Trophoblast cell (in vitro differentiated cells and primary cell): ENCODE measurements around the gene CNST.
"Not testable (repeated sequence)": the region's sequence is repeated elsewhere in the genome, so short reads cannot be mapped to it uniquely, and the experiment has no call there.

Experiments
- DNase-seq, 2 donors: peaks; one replicate each; pipeline ENCODE4 v3.0.0-alpha.2; 2016
- H2AFZ ChIP-seq: 2 replicates; pipeline ENCODE4 v1.6.1; 2013; ENCODE audit warnings: low read length, moderate library complexity, mild to moderate bottlenecking; ENCODE audit not compliant: insufficient read depth, poor library complexity
- H2AK5ac ChIP-seq: 2 replicates; pipeline ENCODE4 v1.6.1; 2013; ENCODE audit warnings: mild to moderate bottlenecking, low read length
- H2BK120ac ChIP-seq: 2 replicates; pipeline ENCODE4 v1.6.1; 2013; ENCODE audit warnings: low read length, mild to moderate bottlenecking, moderate library complexity; ENCODE audit not compliant: insufficient read depth, poor library complexity
- H2BK12ac ChIP-seq: 2 replicates; pipeline ENCODE4 v1.6.1; 2013; ENCODE audit warnings: mild to moderate bottlenecking, low read length, moderate library complexity
- H2BK5ac ChIP-seq: 2 replicates; pipeline ENCODE4 v1.6.1; 2013; ENCODE audit warnings: low read length, low read depth, moderate library complexity, mild to moderate bottlenecking; ENCODE audit not compliant: poor library complexity
- H3K14ac ChIP-seq: 2 replicates; pipeline ENCODE4 v1.6.1; 2013; ENCODE audit warnings: mild to moderate bottlenecking, low read length
- H3K18ac ChIP-seq: 2 replicates; pipeline ENCODE4 v1.6.1; 2013; ENCODE audit warnings: mild to moderate bottlenecking, low read length
- H3K23ac ChIP-seq: 2 replicates; pipeline ENCODE4 v1.6.1; 2013; ENCODE audit warnings: low read length
- H3K27ac ChIP-seq: 2 replicates; pipeline ENCODE4 v1.5.1; 2013; ENCODE audit warnings: low read depth, mild to moderate bottlenecking, inconsistent platforms, low read length, moderate library complexity
- H3K27me3 ChIP-seq: 2 replicates; pipeline ENCODE4 v1.6.1; 2013; ENCODE audit warnings: inconsistent platforms, mild to moderate bottlenecking, low read length, moderate library complexity; ENCODE audit not compliant: insufficient read depth
- H3K36me3 ChIP-seq, 2 experiments: 1 replicate in 1 of 2; 2 replicates in 1 of 2; pipeline ENCODE4 v1.6.1; 2013; ENCODE audit warnings: low read length in 2 of 2, mild to moderate bottlenecking in 2 of 2, moderate library complexity in 1 of 2; ENCODE audit not compliant: insufficient read depth in 2 of 2, control insufficient read depth in 1 of 2
- H3K4ac ChIP-seq: 2 replicates; pipeline ENCODE4 v1.6.1; 2013; ENCODE audit warnings: low read depth, mild to moderate bottlenecking, low read length, moderate library complexity
- H3K4me1 ChIP-seq, 2 experiments: 1 replicate in 1 of 2; 2 replicates in 1 of 2; pipeline ENCODE4 v1.6.1; 2013; ENCODE audit warnings: low read length in 2 of 2, mild to moderate bottlenecking in 2 of 2, moderate library complexity in 1 of 2; ENCODE audit not compliant: insufficient read depth in 2 of 2, control insufficient read depth in 1 of 2
- H3K4me2 ChIP-seq: 2 replicates; pipeline ENCODE4 v1.6.1; 2013; ENCODE audit warnings: inconsistent platforms, mild to moderate bottlenecking, low read length, moderate library complexity
- H3K4me3 ChIP-seq: 2 replicates; pipeline ENCODE4 v1.5.1; 2013; ENCODE audit warnings: mild to moderate bottlenecking, low read depth, low read length, inconsistent platforms
- H3K79me1 ChIP-seq: one replicate; pipeline ENCODE4 v1.6.1; 2013; ENCODE audit warnings: low read length
- H3K79me2 ChIP-seq: 2 replicates; pipeline ENCODE4 v1.6.1; 2013; ENCODE audit warnings: low read length, mild to moderate bottlenecking; ENCODE audit not compliant: control insufficient read depth, insufficient read depth, poor library complexity
- H3K9ac ChIP-seq: 2 replicates; pipeline ENCODE4 v1.6.1; 2013; ENCODE audit warnings: mild to moderate bottlenecking, low read length
- H3K9me3 ChIP-seq: 2 replicates; pipeline ENCODE4 v1.6.1; 2013; ENCODE audit warnings: low read depth, mild to moderate bottlenecking, control low read depth, inconsistent platforms, low read length; ENCODE audit not compliant: insufficient read depth
- H4K12ac ChIP-seq: 2 replicates; pipeline ENCODE4 v1.6.1; 2013; ENCODE audit warnings: low read depth, mild to moderate bottlenecking, low read length, moderate library complexity
- H4K8ac ChIP-seq: 2 replicates; pipeline ENCODE4 v1.6.1; 2013; ENCODE audit warnings: low read depth, mild to moderate bottlenecking, low read length, moderate library complexity
- H4K91ac ChIP-seq: one replicate; pipeline ENCODE4 v1.6.1; 2013; ENCODE audit warnings: low read depth, mild to moderate bottlenecking, low read length, moderate library complexity
- WGBS: extraction: QIAGEN DNeasy Blood & Tissue Kit; methylation state at CpG from one replicate; pipeline ENCODE4 v1.1.7; 2013; ENCODE audit warnings: missing lambda C conversion rate; ENCODE audit not compliant: insufficient read length, insufficient coverage; ENCODE audit errors: extremely low coverage; 5-methylcytosine and 5-hydroxymethylcytosine counted together

CNST gene

GRCh38 chr1:246629976-246630375, 63.7 kb downstream of the CNST start:
- Histone ChIP-seq H3K14ac (no peak overlapping the region), H3K36me3 (peaks cover 0 to 2% of the 10 kb centered on the region in 2 experiments), H3K4me2 (no peak overlapping the region), H3K27me3 (no peaks in the 10 kb centered on the region), H3K18ac (no peak overlapping the region), H3K79me2 (no peaks in the 10 kb centered on the region), H2BK12ac (no peak overlapping the region), H4K91ac (no peak overlapping the region), H3K4me3 (no peak overlapping the region), H2BK5ac (no peak overlapping the region), H3K23ac (no peak overlapping the region), H3K4ac (no peak overlapping the region), H3K79me1 (no peaks in the 10 kb centered on the region), H2BK120ac (no peak overlapping the region), H3K9ac (no peak overlapping the region), H2AK5ac (no peak overlapping the region), H4K12ac (no peak overlapping the region), H3K4me1 (peaks cover 0 to 4% of the 10 kb centered on the region in 2 experiments), H3K9me3 (no peaks in the 10 kb centered on the region), H4K8ac (no peak overlapping the region), H3K27ac (no peak overlapping the region), H2AFZ (no peak overlapping the region)
- no CpG with 5 or more reads among the region's 5 CpGs for WGBS
- no peak for DNase-seq

GRCh38 chr1:246631426-246631825, 65.2 kb downstream of the CNST start:
- no peak overlapping the region for H3K14ac ChIP-seq
- no peak overlapping the region for H3K9ac ChIP-seq
- H2AK5ac ChIP-seq, result no peak overlapping the region
- H2BK12ac ChIP-seq, result no peak overlapping the region
- H2BK5ac ChIP-seq, result no peak overlapping the region
- H3K27me3 ChIP-seq, result no peaks in the 10 kb centered on the region
- DNase-seq, result peak in 1 of 2 donors; percentile 31
- no peaks in the 10 kb centered on the region for H3K9me3 ChIP-seq
- H3K4me1 ChIP-seq, result peaks cover 0 to 4% of the 10 kb centered on the region in 2 experiments
- H3K4me3 ChIP-seq, result no peak overlapping the region
- H3K18ac ChIP-seq, result no peak overlapping the region
- no peak overlapping the region for H2AFZ ChIP-seq
- no CpG with 5 or more reads among the region's 1 CpG for WGBS
- H3K23ac ChIP-seq, result no peak overlapping the region
- H3K79me1 ChIP-seq, result no peaks in the 10 kb centered on the region
- H4K12ac ChIP-seq, result no peak overlapping the region
- H4K91ac ChIP-seq, result no peak overlapping the region
- H3K79me2 ChIP-seq, result no peaks in the 10 kb centered on the region
- H3K27ac ChIP-seq, result no peak overlapping the region
- H2BK120ac ChIP-seq, result no peak overlapping the region
- H3K36me3 ChIP-seq, result peaks cover 0 to 2% of the 10 kb centered on the region in 2 experiments
- no peak overlapping the region for H3K4ac ChIP-seq
- no peak overlapping the region for H4K8ac ChIP-seq
- no peak overlapping the region for H3K4me2 ChIP-seq

GRCh38 chr1:246632281-246633168, 66.3 kb downstream of the CNST start:
- peaks cover 3 to 9% of the 10 kb centered on the region in 2 experiments for H3K36me3 ChIP-seq
- H2BK120ac ChIP-seq, result no peak overlapping the region
- no peak overlapping the region for H4K8ac ChIP-seq
- no peak overlapping the region for H3K23ac ChIP-seq
- H3K4me2 ChIP-seq, result no peak overlapping the region
- H2BK5ac ChIP-seq, result peak overlapping the region; percentile 4
- H3K9ac ChIP-seq, result no peak overlapping the region
- H3K14ac ChIP-seq, result no peak overlapping the region
- peak; percentile 13 to 76 for DNase-seq
- H3K4me1 ChIP-seq, result peaks cover 0 to 4% of the 10 kb centered on the region in 2 experiments
- no peak overlapping the region for H4K12ac ChIP-seq
- no CpG with 5 or more reads among the region's 13 CpGs for WGBS
- no peaks in the 10 kb centered on the region for H3K79me2 ChIP-seq
- no peak overlapping the region for H3K27ac ChIP-seq
- H3K4me3 ChIP-seq, result no peak overlapping the region
- H3K4ac ChIP-seq, result no peak overlapping the region
- no peak overlapping the region for H4K91ac ChIP-seq
- no peak overlapping the region for H2BK12ac ChIP-seq
- no peaks in the 10 kb centered on the region for H3K79me1 ChIP-seq
- no peaks in the 10 kb centered on the region for H3K9me3 ChIP-seq
- no peak overlapping the region for H2AK5ac ChIP-seq
- H3K18ac ChIP-seq, result no peak overlapping the region
- no peaks in the 10 kb centered on the region for H3K27me3 ChIP-seq
- no peak overlapping the region for H2AFZ ChIP-seq

- not testable (repeated sequence) for H3K4me2 ChIP-seq, H3K27me3 ChIP-seq, H3K9me3 ChIP-seq, H3K14ac ChIP-seq, H2AFZ ChIP-seq, DNase-seq, H3K4me1 ChIP-seq, H2BK12ac ChIP-seq, H3K4me3 ChIP-seq, H3K79me2 ChIP-seq, H4K91ac ChIP-seq, H4K12ac ChIP-seq, H3K23ac ChIP-seq, H3K9ac ChIP-seq, H4K8ac ChIP-seq, H3K4ac ChIP-seq, H3K79me1 ChIP-seq, H3K27ac ChIP-seq, H2AK5ac ChIP-seq, H2BK120ac ChIP-seq, H2BK5ac ChIP-seq, H3K18ac ChIP-seq
- WGBS, result no CpG with 5 or more reads among the region's 26 CpGs
- peaks cover 3 to 12% of the 10 kb centered on the region in 2 experiments for H3K36me3 ChIP-seq
Measured at GRCh38 chr1:246634659-246635058, 68.4 kb downstream of the CNST start.
